HG03558 (cell line): ENCODE measurements around the gene CEP164.

Source experiments
- ATAC-seq: cut with Tn5 transposase; IDR thresholded peaks from one replicate; pipeline ENCODE4 v1.9.1; 2021; ENCODE audit warnings: moderate number of reproducible peaks; ENCODE audit not compliant: unreplicated experiment; ENCODE audit errors: extremely low read depth

CEP164 gene

DNA sequence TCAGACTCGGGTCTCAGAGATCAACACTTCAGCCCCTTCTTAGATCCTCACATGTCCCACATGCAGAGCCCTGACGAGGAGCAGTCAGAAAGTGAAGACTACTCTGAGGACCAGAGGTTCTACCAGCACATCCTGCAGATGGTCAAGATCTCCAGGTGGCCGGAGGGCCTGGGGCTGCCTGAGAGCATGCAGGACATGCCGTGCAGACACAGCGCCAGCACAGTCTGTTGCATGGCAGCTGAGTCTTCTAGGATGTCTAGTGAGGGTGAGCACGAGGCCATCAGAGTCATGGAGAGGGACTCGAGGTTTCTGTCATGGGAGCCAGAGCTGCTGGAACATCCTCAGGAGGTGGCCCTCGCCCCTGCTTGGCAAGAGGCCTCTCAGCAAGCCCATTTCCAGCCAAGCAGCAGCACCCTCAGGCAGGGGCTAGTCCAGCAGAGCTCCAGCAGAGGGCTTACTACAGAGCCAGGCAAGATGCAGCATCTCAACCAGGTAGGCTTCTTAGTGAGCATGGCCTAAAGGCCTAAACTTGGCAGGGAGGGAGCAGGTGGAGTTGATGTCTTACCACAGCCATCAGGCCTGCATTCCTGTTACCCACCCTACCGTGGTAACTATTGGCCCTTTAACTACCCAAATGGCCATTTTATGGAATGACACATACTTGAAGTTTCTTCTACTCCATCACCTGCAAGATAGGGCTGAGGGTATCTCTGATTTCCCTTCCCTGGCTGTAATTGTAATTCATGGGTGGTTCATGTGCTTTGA, 28.7 kb downstream of the CEP164 start:
- ATAC-seq: no peak

DNA sequence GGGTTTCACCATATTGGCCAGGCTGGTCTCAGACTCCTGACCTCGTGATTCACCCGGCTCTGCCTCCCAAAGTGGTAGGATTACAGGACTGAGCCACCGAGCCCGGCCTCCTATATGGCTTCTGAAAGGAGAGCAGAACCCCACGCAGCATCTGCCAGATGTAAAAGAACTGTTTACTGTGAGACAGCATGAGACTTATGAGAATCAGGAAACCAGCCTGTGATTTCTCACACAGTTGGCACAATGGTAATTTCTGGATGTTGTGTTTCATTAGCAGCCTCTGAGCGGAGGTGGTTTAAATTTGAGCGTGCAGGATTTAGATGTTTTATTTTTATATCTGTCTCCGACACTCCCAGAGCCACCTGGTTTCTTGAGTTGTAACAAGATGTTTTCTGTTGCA, 33.8 kb downstream of the CEP164 start:
- no peak for ATAC-seq

DNA sequence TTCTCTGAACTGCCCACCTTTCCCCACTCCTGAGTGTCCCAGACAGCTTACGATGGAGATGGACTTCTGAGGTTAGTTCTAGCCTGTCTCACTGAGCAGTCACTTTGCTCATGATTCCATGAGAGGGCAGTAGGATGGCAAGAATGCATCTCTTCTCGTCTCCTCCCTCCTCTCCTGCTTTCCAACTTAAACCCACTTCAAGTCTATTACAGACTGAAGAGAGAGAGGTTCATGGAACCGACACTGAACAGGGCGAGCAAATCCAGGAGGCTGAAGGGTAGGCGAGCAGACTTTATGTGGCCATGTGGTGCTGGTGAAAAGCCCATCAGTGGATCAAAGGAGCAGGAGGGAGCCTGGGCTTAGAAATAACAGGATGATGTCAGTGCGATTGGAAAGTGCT, 38.6 kb downstream of the CEP164 start:
- no peak for ATAC-seq

GRCh38 chr11:117366875-117367274, 39.2 kb downstream of the CEP164 start:
- no peak for ATAC-seq

DNA sequence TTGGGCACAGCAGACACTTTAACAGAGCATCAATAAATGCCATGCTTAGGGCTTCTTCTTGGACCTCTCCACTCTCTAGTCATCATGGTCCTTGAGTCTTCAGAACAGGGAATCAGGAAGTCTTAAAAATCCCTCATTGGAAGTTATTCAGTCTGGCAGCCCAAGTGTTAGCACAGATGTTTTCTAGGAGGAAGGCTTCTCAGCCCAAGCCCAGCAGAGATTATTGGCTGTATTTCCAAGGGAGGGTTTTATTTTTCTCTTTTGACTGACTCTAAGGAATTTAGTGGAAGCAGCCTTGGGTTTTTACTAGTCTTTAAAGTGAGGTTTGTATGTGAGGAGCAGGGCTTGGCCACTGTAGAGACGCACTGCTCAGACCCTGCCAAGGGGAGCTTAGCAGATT, 41.9 kb downstream of the CEP164 start:
- no peak for ATAC-seq

DNA sequence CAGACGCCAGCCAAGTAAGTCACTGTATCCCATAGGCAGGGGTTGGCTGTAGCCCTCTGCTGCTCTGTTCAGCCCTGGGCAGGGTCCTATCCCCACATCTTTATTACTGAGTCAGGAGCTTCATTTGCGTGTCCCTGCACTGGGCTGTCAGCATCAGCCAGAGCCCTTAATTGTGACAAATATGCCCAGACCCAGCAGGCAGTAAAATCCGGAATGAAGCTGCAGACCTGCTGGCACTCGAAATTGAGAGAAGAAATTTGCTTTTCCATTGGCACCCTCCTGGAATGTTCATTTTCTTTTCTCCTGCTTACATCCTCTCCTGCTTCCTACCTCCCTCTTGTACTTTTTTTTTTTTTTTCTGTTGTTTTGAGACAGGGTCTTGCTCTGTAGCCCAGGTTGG, 43.8 kb downstream of the CEP164 start:
- ATAC-seq: no peak

DNA sequence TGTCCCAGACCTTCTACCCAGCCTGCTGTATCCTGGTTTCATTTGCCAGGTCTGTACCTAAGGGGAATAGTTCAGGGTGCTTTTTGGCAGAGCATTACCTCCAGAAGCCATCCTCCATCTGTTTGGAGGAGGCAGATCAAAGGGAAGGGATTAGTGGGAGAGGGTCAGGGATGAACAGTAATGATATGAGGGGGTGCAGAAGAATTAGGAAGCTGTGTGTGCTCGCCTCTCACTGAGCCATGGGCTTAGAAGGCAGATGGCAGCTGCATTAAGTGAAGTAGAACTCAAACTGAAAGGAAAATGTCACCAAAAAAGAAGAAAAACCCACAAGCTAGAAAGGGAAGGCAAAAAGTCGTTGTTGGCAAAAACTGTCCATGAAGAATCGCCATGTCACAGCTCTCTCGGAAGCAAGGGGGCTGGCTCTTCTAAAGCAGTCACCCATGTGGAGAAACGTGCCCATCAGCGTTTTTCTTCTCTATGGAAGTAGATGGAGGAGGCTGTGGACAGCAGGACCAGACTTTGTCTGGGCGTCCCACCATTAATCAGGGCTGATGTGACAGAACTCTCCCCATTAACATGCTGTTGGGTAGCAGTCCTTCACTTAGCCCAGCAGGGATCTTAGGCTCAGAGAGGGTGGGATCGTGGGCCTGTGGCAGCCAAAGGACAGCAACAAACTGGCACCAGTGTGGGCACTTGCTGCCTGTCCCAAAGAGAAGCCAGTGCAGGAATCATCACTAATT, 46.8 kb downstream of the CEP164 start:
- no peak for ATAC-seq

DNA sequence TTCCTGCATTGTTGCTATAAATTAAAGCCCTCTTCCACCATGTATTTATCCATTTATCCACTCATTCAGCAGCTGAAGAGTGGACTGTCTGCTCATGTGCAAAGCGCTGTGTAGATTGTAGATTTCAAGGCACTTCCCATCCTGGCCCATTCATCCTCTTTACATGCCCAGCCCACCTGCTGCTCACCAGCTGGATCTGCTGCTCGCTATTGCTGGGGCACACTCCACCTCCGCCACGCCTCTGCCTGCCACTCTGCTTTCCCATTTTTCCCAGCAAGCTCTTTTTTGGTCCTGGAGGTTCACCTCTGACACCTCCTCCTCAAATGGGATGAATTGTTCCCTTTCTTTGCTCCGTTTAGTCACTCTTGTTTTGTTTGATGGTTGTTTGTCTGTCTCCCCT, 48.3 kb downstream of the CEP164 start:
- ATAC-seq: no peak

DNA sequence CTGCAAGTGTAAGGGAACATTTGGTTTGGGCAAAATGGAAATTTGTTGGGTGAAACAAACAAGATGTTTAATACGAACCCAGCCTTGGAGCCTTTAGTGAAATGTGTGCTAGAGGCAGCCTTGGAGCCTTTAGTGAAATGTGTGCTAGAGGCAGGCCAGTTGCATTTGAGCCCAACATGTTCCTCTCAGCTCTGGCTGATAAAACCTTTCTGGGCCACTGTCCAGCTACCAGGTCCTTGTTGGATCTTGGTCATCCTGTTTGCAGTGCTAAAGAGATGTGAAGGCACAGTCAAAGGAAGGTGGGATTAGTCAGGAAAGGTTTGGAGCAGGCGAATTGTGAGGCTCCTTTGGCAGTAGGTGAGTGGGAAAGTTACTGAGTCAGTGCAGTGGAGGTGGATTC, 48.9 kb downstream of the CEP164 start:
- ATAC-seq: no peak

- ATAC-seq: no peak
Measured at GRCh38 chr11:117378976-117379865, 51.6 kb downstream of the CEP164 start.

DNA sequence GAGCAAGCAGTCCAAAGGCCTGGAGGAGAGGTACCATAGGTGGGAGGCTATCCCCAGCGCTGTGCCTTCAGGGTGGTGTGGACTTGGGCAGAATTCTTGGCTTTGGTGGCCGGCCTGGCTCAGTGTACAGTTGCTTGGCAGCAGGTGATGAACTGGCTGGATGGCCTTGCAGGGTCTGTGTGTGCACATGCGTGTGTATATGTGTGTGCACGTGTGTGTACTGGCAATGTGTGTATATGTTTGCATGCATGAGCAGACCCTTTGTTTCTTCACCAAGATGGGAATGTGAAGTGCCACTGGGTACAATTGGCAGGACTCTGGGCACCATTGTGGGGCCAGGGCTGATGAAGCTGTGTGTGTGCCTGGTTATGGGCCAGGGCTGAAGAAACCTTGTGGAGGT, 53.0 kb downstream of the CEP164 start:
- ATAC-seq: no peak

DNA sequence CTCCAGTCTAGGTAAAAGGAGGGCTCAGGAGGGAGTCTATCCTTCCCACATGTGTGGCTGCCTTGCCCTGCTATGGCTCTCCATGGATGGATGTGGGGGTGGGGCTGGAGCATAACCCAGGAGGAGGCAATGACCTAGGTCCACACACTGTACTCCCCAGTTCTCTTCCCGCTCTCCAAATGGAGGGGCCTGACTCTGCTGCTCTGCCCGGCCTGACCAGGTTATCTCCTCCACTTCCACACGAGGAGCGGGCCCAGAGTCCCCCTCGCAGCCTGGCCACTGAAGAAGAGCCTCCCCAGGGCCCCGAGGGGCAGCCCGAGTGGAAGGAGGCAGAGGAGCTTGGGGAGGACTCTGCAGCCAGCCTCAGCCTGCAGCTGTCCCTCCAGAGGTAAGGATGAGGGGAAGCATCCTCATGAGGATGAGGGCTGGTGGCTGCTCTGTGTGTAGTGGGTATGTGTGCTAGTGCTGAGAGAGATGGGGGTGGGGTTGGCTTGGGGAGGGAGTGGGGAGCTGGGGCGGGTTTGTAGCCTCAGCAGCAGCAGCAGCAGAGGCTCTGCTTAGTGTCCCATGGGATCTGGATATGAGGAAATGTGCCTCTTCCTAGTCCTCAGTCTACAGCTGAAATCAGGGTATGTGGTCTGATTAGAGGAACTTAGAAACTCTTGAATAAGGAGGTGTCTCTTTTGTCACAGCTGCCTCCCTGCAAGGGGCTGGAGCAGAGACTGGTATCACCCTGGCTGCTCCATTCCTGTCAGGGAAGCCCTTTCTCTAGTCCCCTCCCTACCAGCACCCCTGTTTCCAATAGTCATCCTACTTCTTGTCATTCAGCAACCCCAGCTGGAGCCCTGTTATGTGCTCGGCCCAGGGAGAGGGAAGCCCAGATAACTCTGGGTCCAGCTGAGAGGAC, 54.1 kb downstream of the CEP164 start:
- ATAC-seq: no peak

- ATAC-seq: no peak
Measured at GRCh38 chr11:117382746-117383145, 55.1 kb downstream of the CEP164 start.

DNA sequence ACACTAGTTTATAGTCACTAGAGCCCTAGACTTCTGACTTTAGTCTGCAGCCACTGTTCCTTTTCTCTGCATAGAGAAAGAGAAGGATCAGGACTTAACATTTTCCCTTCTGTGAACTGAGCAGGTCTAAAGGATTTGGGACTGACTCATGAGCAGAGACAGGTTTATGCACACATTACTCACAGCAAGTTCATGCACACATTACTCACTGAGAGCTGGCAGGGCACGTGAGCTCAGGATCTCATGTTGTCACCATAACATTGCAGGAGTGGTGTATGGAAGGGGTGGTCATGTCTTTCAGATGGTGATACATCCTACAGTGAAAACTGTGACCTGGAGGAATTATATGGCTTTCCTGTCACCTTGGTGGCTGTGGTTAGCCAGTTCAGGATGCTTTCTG, 56.4 kb downstream of the CEP164 start:
- ATAC-seq: no peak

DNA sequence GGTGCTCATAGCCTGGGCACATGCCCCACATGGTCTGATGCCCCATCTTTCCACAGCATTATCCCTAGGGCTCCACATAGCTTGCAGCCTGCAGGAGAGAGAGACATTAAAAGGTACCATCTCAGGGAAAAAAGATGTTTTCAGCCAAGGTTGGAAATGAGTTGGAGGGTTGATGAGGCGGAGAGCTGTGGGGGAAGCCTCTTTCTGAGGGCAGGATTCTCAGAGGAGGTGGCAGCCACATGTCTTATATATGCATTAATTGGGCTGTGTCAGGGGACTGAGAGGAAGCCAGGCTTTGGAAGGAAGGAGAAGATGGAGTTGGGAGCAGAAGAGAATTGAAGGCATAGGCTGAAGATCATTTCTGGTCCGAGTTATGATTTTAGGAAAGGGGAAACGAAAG, 57.8 kb downstream of the CEP164 start:
- ATAC-seq: no peak

DNA sequence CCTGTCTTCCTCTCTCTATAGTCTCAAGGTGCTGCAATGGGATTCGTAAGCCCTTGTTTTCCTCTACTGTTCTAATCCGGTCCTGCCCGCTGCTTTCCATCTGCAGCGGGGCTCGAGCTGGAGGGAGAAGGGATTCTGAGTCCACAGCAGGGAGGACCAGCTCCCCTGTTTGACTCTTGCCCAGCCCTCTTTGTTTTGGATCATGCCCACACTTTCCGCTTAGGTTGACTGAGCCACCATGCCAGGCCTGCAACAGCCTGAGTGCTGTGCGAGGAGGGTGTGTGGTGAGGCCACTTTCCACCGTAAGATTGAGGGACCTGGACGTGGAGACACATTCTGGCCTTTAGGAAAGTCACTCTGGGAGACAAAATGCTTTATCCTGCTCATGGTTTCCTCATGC, 58.3 kb downstream of the CEP164 start:
- ATAC-seq: no peak

DNA sequence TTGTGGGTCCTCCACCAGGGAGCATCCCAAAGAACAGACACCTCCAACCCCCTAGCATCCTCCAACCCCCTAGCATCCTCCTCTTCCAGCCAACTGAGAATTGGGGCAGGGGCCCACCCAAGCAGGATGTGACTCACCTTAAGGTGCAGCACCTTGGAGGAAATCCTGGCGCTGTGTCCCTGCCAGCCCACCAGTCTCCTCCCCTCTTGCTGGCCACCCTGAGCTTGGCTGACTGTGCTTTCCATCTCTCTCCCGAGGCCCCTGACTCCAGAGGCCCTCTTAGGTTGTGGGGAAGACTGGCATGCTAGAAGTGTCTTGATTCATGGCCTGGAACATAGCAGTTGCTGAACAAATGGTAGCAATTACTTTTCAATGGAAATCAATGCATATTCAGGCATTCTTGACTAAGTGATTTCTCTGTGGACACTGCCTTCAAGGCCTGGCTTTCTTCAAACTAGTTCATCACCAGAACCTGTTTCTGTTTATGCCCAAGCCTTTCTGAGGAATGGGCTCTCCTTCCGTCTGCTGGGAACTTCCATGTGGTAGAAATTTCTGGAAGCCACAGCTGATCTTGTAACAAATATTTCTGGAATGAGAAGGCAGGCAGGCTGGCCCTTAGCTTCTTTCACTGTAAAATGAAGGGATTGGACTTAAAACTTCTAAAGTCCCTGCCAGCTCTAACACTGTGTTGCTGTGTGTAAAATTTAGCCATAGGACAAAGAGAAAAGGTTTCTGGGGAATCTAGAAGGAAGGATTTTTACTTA, 60.5 kb downstream of the CEP164 start:
- no peak for ATAC-seq

DNA sequence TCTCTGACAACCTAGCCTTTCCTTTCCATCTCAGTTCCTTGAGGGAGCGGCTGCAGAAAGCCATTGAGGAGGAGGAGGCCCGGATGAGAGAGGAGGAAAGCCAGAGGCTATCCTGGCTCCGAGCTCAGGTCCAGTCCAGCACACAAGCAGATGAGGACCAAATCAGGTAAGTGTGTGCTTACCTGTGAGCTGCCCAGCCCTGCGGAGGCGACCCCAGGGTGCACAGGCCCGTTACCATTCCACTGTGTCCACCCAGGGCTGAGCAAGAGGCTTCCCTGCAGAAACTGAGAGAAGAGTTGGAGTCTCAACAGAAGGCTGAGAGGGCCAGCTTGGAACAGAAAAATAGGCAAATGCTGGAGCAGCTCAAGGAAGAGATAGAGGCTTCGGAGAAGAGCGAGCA, 63.1 kb downstream of the CEP164 start:
- no peak for ATAC-seq

DNA sequence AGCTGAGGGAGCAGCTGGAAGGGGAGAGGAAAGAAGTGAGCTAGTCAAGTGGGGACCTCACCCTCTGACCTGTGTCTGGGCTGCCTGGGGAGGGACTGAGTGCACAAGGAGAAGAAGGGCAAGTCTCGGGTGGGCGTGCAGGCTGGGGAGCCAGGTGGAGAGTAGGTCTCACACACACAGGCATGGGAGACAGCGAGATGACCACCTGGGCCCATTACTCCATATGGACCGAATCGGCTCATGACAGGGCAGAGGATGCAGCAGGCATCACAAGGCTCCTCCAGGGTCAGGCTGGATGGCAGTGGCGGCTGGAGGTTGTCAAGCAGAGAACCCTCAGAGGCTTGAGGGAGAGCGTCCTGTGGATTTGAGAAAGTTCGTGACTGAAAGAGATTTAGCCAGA, 63.5 kb downstream of the CEP164 start:
- no peak for ATAC-seq
